Liver (tissue), 9 donors: Measurements from ENCODE around the gene NOP9. TPM values are rescaled to one million over a fixed set of nuclear protein-coding genes. Genes with fewer than 3 reads are reported as not detected.

Experiments used
- DNase-seq: peaks from one replicate; pipeline ENCODE4 v3.0.0-alpha.2; 2017; ENCODE audit warnings: low spot score
- H3K27ac ChIP-seq, 2 donors: one replicate each; pipeline ENCODE4 v1.7.0; 2013; ENCODE audit warnings: inconsistent platforms in 2 of 2, low read length in 2 of 2, control low read depth in 1 of 2, low read depth in 1 of 2, mild to moderate bottlenecking in 1 of 2
- H3K27me3 ChIP-seq, 4 donors: one replicate each; pipeline versions ENCODE4 v1.6.1 to v1.7.0; 2013; ENCODE audit warnings: low read length in 3 of 4, inconsistent platforms in 1 of 4, mild to moderate bottlenecking in 1 of 4, moderate library complexity in 1 of 4; ENCODE audit not compliant: control insufficient read depth in 4 of 4, insufficient read depth in 4 of 4
- H3K36me3 ChIP-seq, 4 donors: one replicate each; pipeline versions ENCODE4 v1.6.1 to v1.7.0; 2013; ENCODE audit warnings: low read length in 3 of 4, mild to moderate bottlenecking in 3 of 4, low read depth in 1 of 4, moderate library complexity in 1 of 4; ENCODE audit not compliant: control insufficient read depth in 4 of 4, insufficient read depth in 3 of 4
- H3K4me1 ChIP-seq, 4 donors: one replicate each; pipeline versions ENCODE4 v1.6.1 to v1.7.0; 2013; ENCODE audit warnings: low read length in 3 of 4, mild to moderate bottlenecking in 3 of 4, moderate library complexity in 1 of 4; ENCODE audit not compliant: control insufficient read depth in 4 of 4, insufficient read depth in 4 of 4
- H3K4me3 ChIP-seq, 3 donors: one replicate each; pipeline versions ENCODE4 v1.6.1 to v1.7.0; 2013; ENCODE audit warnings: low read length in 3 of 3, control low read depth in 1 of 3, low read depth in 1 of 3, mild to moderate bottlenecking in 1 of 3
- H3K9ac ChIP-seq, 2 donors: one replicate each; pipeline ENCODE4 v1.7.0; 2013; ENCODE audit warnings: low read length in 2 of 2, mild to moderate bottlenecking in 2 of 2, moderate library complexity in 2 of 2, control low read depth in 1 of 2, low read depth in 1 of 2
- H3K9me3 ChIP-seq, 4 donors: one replicate each; pipeline versions ENCODE4 v1.6.1 to v1.7.0; 2013; ENCODE audit warnings: low read length in 3 of 4; ENCODE audit not compliant: control insufficient read depth in 4 of 4
- EGR1 ChIP-seq, 2 donors: IDR thresholded peaks; 2 replicates each; pipeline ENCODE4 v1.6.1; 2016 to 2018; ENCODE audit warnings: antibody characterized with exemption in 2 of 2, low read depth in 2 of 2
- FOXA1 ChIP-seq: IDR thresholded peaks from 2 replicates; pipeline ENCODE4 v1.6.1; 2016; ENCODE audit warnings: antibody characterized with exemption
- FOXA2 ChIP-seq: IDR thresholded peaks from 2 replicates; pipeline ENCODE4 v1.6.1; 2016; ENCODE audit warnings: antibody characterized with exemption
- GABPA ChIP-seq, 2 donors: IDR thresholded peaks in 1 of 2; conservative IDR thresholded peaks in 1 of 2; 2 replicates each; pipeline ENCODE4 v1.6.1; 2016; ENCODE audit warnings: antibody characterized with exemption in 2 of 2, mild to moderate bottlenecking in 1 of 2, moderate library complexity in 1 of 2
- HNF4A ChIP-seq, 2 donors: conservative IDR thresholded peaks; 2 replicates each; pipeline ENCODE4 v1.6.1; 2016; ENCODE audit warnings: antibody characterized with exemption in 2 of 2, mild to moderate bottlenecking in 2 of 2
- HNF4G ChIP-seq: IDR thresholded peaks from 2 replicates; pipeline ENCODE4 v1.6.1; 2016; ENCODE audit warnings: antibody characterized with exemption
- JUND ChIP-seq, 2 donors: IDR thresholded peaks; 2 replicates each; pipeline ENCODE4 v1.6.1; 2016; ENCODE audit warnings: antibody characterized with exemption in 2 of 2
- MAX ChIP-seq: IDR thresholded peaks from 2 replicates; pipeline ENCODE4 v1.6.1; 2016; ENCODE audit warnings: antibody characterized with exemption
- NR2F2 ChIP-seq: IDR thresholded peaks from 2 replicates; pipeline ENCODE4 v1.6.1; 2016; ENCODE audit warnings: antibody characterized with exemption
- RAD21 ChIP-seq, 2 donors: IDR thresholded peaks; 2 replicates each; pipeline ENCODE4 v1.6.1; 2016; ENCODE audit warnings: antibody characterized with exemption in 2 of 2, mild to moderate bottlenecking in 2 of 2
- RXRA ChIP-seq, 2 donors: IDR thresholded peaks; 2 replicates each; pipeline ENCODE4 v1.6.1; 2017 to 2018; ENCODE audit warnings: antibody characterized with exemption in 2 of 2, mild to moderate bottlenecking in 1 of 2
- SP1 ChIP-seq: IDR thresholded peaks from 2 replicates; pipeline ENCODE4 v1.6.1; 2018; ENCODE audit warnings: antibody characterized with exemption, mild to moderate bottlenecking
- TAF1 ChIP-seq: conservative IDR thresholded peaks from 2 replicates; pipeline ENCODE4 v1.6.1; 2016; ENCODE audit warnings: antibody characterized with exemption, mild to moderate bottlenecking
- YY1 ChIP-seq: IDR thresholded peaks from 2 replicates; pipeline ENCODE4 v1.6.1; 2016; ENCODE audit warnings: antibody characterized with exemption, mild to moderate bottlenecking
- WGBS: extraction: QIAGEN DNeasy Blood & Tissue Kit; methylation state at CpG from one replicate; pipeline ENCODE4 v1.1.7; 2013; 5-methylcytosine and 5-hydroxymethylcytosine counted together
- polyA plus RNA-seq, 2 donors: library from polyadenylated mRNA; stranded (reverse) in 1 of 2; unstranded in 1 of 2; fragments of 200-250 nt in 1 of 2; fragments of >200 nt in 1 of 2; fragmentation: Nextera tagmentation in 1 of 2; extraction: Ambion mirVana in 1 of 2; gene quantifications; one replicate each; pipeline versions ENCODE4 v1.2.1 to v1.2.3, GENCODE V29; 2013 to 2015
- total RNA-seq, 2 donors: library from RNA; depleted of rRNA; stranded (reverse); fragments of >200 nt; gene quantifications; one replicate each; pipeline ENCODE4 v1.2.3, GENCODE V29; 2014
- TF ChIP-seq, protein P1 (sequence below): IDR thresholded peaks from 2 replicates; pipeline ENCODE4 v1.6.1; 2016; ENCODE audit warnings: antibody characterized with exemption
- TF ChIP-seq, protein P2 (sequence below): fragments of 150-350 bp; IDR thresholded peaks from 2 replicates; pipeline ENCODE4 v1.5.1; 2017; ENCODE audit warnings: improper control_type of control experiment, low read depth, low read length; ENCODE audit not compliant: missing input control
- TF ChIP-seq, protein P3 (sequence below): IDR thresholded peaks from 2 replicates; pipeline ENCODE4 v1.6.1; 2016; ENCODE audit warnings: antibody characterized with exemption
- TF ChIP-seq, protein P4 (sequence below): IDR thresholded peaks from 2 replicates; pipeline ENCODE4 v1.6.1; 2016; ENCODE audit warnings: antibody characterized with exemption, mild to moderate bottlenecking
- donor health status: healthy.
- donor health status: healthy.
- donor health status: healthy.
- donor health status: healthy.
- donor health status: healthy.

Gene NOP9
- total and polyA plus RNA-seq, 4 donors = 3.8 to 18.2 (median 9.7) TPM

DNA sequence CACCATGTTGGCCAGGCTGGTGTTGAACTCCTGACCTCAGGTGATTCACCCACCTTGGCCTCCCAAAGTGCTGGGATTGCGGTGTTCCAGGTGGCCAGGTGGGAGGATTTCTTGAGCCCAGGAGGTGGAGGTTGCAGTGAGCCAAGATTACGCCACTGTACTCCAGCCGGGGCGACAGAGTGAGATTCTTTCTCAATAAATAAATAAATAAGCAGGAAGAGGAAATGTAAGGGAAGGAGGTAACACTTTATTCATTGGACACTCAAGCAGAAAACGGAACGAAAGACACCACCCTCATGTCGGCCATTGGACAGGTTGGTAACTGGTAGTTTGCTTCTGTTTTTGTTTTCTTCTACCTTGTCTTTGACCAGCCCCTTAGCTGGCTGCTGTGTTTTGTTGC, 55.4 kb downstream of the NOP9 start:
- H3K4me3 ChIP-seq = no peak overlapping the region
- WGBS = 78% methylated on average over 7 of the region's 7 CpGs
- no peak overlapping the region for H3K9ac ChIP-seq
- TF ChIP-seq, protein P1, sequence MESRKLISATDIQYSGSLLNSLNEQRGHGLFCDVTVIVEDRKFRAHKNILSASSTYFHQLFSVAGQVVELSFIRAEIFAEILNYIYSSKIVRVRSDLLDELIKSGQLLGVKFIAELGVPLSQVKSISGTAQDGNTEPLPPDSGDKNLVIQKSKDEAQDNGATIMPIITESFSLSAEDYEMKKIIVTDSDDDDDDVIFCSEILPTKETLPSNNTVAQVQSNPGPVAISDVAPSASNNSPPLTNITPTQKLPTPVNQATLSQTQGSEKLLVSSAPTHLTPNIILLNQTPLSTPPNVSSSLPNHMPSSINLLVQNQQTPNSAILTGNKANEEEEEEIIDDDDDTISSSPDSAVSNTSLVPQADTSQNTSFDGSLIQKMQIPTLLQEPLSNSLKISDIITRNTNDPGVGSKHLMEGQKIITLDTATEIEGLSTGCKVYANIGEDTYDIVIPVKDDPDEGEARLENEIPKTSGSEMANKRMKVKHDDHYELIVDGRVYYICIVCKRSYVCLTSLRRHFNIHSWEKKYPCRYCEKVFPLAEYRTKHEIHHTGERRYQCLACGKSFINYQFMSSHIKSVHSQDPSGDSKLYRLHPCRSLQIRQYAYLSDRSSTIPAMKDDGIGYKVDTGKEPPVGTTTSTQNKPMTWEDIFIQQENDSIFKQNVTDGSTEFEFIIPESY = no peak
- TF ChIP-seq, protein P2, sequence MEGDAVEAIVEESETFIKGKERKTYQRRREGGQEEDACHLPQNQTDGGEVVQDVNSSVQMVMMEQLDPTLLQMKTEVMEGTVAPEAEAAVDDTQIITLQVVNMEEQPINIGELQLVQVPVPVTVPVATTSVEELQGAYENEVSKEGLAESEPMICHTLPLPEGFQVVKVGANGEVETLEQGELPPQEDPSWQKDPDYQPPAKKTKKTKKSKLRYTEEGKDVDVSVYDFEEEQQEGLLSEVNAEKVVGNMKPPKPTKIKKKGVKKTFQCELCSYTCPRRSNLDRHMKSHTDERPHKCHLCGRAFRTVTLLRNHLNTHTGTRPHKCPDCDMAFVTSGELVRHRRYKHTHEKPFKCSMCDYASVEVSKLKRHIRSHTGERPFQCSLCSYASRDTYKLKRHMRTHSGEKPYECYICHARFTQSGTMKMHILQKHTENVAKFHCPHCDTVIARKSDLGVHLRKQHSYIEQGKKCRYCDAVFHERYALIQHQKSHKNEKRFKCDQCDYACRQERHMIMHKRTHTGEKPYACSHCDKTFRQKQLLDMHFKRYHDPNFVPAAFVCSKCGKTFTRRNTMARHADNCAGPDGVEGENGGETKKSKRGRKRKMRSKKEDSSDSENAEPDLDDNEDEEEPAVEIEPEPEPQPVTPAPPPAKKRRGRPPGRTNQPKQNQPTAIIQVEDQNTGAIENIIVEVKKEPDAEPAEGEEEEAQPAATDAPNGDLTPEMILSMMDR = no peak
- TF ChIP-seq YY1 (no peak), FOXA1 (no peak), MAX (no peak), FOXA2 (no peak), GABPA (IDR thresholded peaks at IDR 0.05 in 1 of 2, conservative IDR thresholded peaks at IDR 0.05 in 1 of 2) (no peak), NR2F2 (no peak), SP1 (no peak), EGR1 (IDR thresholded peaks at IDR 0.05; ENCODE audit: low read depth in 2 of 2) (no peak), HNF4G (no peak), JUND (IDR thresholded peaks at IDR 0.05) (no peak), RAD21 (IDR thresholded peaks at IDR 0.05) (no peak), TAF1 (no peak), HNF4A (conservative IDR thresholded peaks at IDR 0.05) (no peak), RXRA (IDR thresholded peaks at IDR 0.05) (no peak)
- TF ChIP-seq, protein P3, sequence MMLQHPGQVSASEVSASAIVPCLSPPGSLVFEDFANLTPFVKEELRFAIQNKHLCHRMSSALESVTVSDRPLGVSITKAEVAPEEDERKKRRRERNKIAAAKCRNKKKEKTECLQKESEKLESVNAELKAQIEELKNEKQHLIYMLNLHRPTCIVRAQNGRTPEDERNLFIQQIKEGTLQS = no peak
- TF ChIP-seq, protein P4, sequence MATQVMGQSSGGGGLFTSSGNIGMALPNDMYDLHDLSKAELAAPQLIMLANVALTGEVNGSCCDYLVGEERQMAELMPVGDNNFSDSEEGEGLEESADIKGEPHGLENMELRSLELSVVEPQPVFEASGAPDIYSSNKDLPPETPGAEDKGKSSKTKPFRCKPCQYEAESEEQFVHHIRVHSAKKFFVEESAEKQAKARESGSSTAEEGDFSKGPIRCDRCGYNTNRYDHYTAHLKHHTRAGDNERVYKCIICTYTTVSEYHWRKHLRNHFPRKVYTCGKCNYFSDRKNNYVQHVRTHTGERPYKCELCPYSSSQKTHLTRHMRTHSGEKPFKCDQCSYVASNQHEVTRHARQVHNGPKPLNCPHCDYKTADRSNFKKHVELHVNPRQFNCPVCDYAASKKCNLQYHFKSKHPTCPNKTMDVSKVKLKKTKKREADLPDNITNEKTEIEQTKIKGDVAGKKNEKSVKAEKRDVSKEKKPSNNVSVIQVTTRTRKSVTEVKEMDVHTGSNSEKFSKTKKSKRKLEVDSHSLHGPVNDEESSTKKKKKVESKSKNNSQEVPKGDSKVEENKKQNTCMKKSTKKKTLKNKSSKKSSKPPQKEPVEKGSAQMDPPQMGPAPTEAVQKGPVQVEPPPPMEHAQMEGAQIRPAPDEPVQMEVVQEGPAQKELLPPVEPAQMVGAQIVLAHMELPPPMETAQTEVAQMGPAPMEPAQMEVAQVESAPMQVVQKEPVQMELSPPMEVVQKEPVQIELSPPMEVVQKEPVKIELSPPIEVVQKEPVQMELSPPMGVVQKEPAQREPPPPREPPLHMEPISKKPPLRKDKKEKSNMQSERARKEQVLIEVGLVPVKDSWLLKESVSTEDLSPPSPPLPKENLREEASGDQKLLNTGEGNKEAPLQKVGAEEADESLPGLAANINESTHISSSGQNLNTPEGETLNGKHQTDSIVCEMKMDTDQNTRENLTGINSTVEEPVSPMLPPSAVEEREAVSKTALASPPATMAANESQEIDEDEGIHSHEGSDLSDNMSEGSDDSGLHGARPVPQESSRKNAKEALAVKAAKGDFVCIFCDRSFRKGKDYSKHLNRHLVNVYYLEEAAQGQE = no peak
- DNase-seq = no peak
- no peaks in the 10 kb centered on the region for H3K36me3 ChIP-seq
- H3K27me3 ChIP-seq = no peaks in the 10 kb centered on the region
- no peak overlapping the region for H3K27ac ChIP-seq
- H3K9me3 ChIP-seq = no peaks in the 10 kb centered on the region
- H3K4me1 ChIP-seq = peaks cover 0 to 6% (median 2%) of the 10 kb centered on the region in 4 donors
